Thyroid gland (tissue), 4 donors: Measurements from ENCODE around the gene DUSP3.

Source experiments
- POLR2A ChIP-seq, 2 donors: fragments of 450-650 bp; IDR thresholded peaks; one replicate each; pipeline ENCODE4 v1.6.1; 2017; ENCODE audit warnings: antibody characterized with exemption in 2 of 2, mild to moderate bottlenecking in 2 of 2, moderate library complexity in 1 of 2
- TF ChIP-seq, protein P1 (sequence below), 6 experiments: fragments of 200-600 bp in 3 of 6; fragments of 450-650 bp in 3 of 6; sonication (generic) in 3 of 6; IDR thresholded peaks; one replicate each; pipeline ENCODE4 v1.5.1; 2016 to 2019; ENCODE audit warnings: antibody characterized with exemption in 6 of 6, mild to moderate bottlenecking in 2 of 6, inconsistent platforms in 1 of 6, moderate library complexity in 1 of 6

DNA sequence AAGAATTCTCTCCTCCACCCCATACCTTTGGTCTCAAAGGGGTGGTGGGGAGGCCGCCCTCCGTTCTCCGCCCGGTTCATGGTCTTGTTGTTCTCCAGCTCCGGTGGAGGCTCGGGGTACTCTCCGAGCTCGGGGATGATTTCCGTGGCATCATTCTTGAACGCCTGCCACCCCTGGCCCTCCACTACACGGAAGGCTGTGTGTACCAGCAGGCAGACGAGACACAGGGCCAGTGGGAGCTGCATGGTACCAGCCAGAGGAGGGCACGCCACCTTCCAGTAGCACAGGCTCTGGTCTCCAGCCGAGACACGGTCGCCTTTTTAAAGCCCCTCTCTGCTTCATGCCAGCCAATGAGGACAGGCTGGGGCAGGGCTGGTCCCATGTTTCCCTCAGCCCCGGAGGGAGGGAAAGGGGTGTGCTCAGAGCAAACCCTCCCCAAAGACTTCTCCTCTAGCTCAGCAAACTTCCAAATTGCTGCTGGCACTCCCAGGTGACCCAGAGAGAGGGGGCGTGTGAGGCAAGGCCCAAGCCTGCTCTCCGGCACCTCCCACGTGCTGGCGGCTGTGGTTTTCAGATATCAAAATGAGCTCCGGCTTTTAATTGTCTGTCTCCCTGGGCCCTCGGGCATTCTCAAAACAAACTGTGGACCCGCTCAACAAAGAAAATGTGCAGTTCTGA, 20.1 kb downstream of the DUSP3 start, which contains the start of gene SOST:
- TF ChIP-seq POLR2A (IDR thresholded peaks at IDR 0.05), result no peak
- TF ChIP-seq, protein P1, sequence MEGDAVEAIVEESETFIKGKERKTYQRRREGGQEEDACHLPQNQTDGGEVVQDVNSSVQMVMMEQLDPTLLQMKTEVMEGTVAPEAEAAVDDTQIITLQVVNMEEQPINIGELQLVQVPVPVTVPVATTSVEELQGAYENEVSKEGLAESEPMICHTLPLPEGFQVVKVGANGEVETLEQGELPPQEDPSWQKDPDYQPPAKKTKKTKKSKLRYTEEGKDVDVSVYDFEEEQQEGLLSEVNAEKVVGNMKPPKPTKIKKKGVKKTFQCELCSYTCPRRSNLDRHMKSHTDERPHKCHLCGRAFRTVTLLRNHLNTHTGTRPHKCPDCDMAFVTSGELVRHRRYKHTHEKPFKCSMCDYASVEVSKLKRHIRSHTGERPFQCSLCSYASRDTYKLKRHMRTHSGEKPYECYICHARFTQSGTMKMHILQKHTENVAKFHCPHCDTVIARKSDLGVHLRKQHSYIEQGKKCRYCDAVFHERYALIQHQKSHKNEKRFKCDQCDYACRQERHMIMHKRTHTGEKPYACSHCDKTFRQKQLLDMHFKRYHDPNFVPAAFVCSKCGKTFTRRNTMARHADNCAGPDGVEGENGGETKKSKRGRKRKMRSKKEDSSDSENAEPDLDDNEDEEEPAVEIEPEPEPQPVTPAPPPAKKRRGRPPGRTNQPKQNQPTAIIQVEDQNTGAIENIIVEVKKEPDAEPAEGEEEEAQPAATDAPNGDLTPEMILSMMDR (IDR thresholded peaks at IDR 0.05), result no peak
